ENCODE results near the gene RDH14. TPM values are rescaled to one million over a fixed set of nuclear protein-coding genes. Genes with fewer than 3 reads are reported as not detected.

Gene RDH14
- total RNA-seq, 1 donor from 2014 or later = 18.8 TPM

- peaks cover 6% of the 10 kb centered on the region for H3K36me3 Mint-ChIP-seq (ENCODE audit: low read depth)
- H3K9me3 Mint-ChIP-seq (ENCODE audit: low read depth) = peaks cover 3% of the 10 kb centered on the region
- no peak for DNase-seq (ENCODE audit: low spot score)
- TF ChIP-seq CTCF (IDR thresholded peaks at IDR 0.05) = no peak
- H3K4me3 Mint-ChIP-seq (ENCODE audit: unreplicated experiment) = no peak overlapping the region
- H3K4me1 Mint-ChIP-seq (ENCODE audit: low read depth) = peaks cover 32% of the 10 kb centered on the region
- no peak overlapping the region for H3K27ac Mint-ChIP-seq (ENCODE audit: unreplicated experiment)
- no peaks in the 10 kb centered on the region for H3K27me3 Mint-ChIP-seq (ENCODE audit: low read depth)
Measured at GRCh38 chr2:18549083-18549482, 11.4 kb downstream of the RDH14 start.

- H3K4me3 Mint-ChIP-seq (ENCODE audit: unreplicated experiment) = no peak overlapping the region
- no peak for DNase-seq (ENCODE audit: low spot score)
- H3K4me1 Mint-ChIP-seq (ENCODE audit: low read depth) = peaks cover 29% of the 10 kb centered on the region
- no peak for TF ChIP-seq CTCF (IDR thresholded peaks at IDR 0.05)
- H3K9me3 Mint-ChIP-seq (ENCODE audit: low read depth) = peaks cover 3% of the 10 kb centered on the region
- H3K27ac Mint-ChIP-seq (ENCODE audit: unreplicated experiment) = no peak overlapping the region
- H3K27me3 Mint-ChIP-seq (ENCODE audit: low read depth) = no peaks in the 10 kb centered on the region
- H3K36me3 Mint-ChIP-seq (ENCODE audit: low read depth) = peaks cover 4% of the 10 kb centered on the region
Measured at GRCh38 chr2:18548621-18549020, 11.8 kb downstream of the RDH14 start.

GRCh38 chr2:18546567-18546966, 13.9 kb downstream of the RDH14 start:
- Mint-ChIP-seq H3K9me3 (ENCODE audit: low read depth) (peaks cover 6% of the 10 kb centered on the region), H3K4me3 (ENCODE audit: unreplicated experiment) (no peak overlapping the region), H3K27ac (ENCODE audit: unreplicated experiment) (no peak overlapping the region), H3K4me1 (ENCODE audit: low read depth) (peaks cover 9% of the 10 kb centered on the region), H3K27me3 (ENCODE audit: low read depth) (no peaks in the 10 kb centered on the region), H3K36me3 (ENCODE audit: low read depth) (peaks cover 3% of the 10 kb centered on the region)
- no peak for DNase-seq (ENCODE audit: low spot score)
- no peak for TF ChIP-seq CTCF (IDR thresholded peaks at IDR 0.05)

GRCh38 chr2:18545384-18545783, 15.1 kb downstream of the RDH14 start:
- Mint-ChIP-seq H3K27me3 (ENCODE audit: low read depth) (no peaks in the 10 kb centered on the region), H3K4me1 (ENCODE audit: low read depth) (peaks cover 7% of the 10 kb centered on the region), H3K27ac (ENCODE audit: unreplicated experiment) (no peak overlapping the region), H3K9me3 (ENCODE audit: low read depth) (peaks cover 13% of the 10 kb centered on the region), H3K36me3 (ENCODE audit: low read depth) (peaks cover 3% of the 10 kb centered on the region), H3K4me3 (ENCODE audit: unreplicated experiment) (no peak overlapping the region)
- DNase-seq (ENCODE audit: low spot score) = no peak
- no peak for TF ChIP-seq CTCF (IDR thresholded peaks at IDR 0.05)

GRCh38 chr2:18544171-18544570, 16.3 kb downstream of the RDH14 start:
- peaks cover 10% of the 10 kb centered on the region for H3K9me3 Mint-ChIP-seq (ENCODE audit: low read depth)
- peaks cover 7% of the 10 kb centered on the region for H3K4me1 Mint-ChIP-seq (ENCODE audit: low read depth)
- no peaks in the 10 kb centered on the region for H3K36me3 Mint-ChIP-seq (ENCODE audit: low read depth)
- no peaks in the 10 kb centered on the region for H3K27me3 Mint-ChIP-seq (ENCODE audit: low read depth)
- no peak overlapping the region for H3K4me3 Mint-ChIP-seq (ENCODE audit: unreplicated experiment)
- no peak for TF ChIP-seq CTCF (IDR thresholded peaks at IDR 0.05)
- no peak overlapping the region for H3K27ac Mint-ChIP-seq (ENCODE audit: unreplicated experiment)
- DNase-seq (ENCODE audit: low spot score) = no peak

Data from chondrocyte (in vitro differentiated cells).